ENCODE data around the gene MAZ.

MAZ gene

GRCh38 chr16:29852654-29853053 is 46.3 kb downstream of the MAZ start:
- no peak overlapping the region for H3K27ac ChIP-seq (ENCODE audit: low read depth, low read length)
- no peak overlapping the region for H3K4me3 ChIP-seq (ENCODE audit: low read depth in 1 of 2, low read length in 2 of 2)
- no peak overlapping the region for H3K9ac ChIP-seq (ENCODE audit: low read length)
- no peaks in the 10 kb centered on the region for H3K27me3 ChIP-seq (ENCODE audit: control insufficient read depth in 1 of 2, insufficient read depth in 2 of 2, low read length in 2 of 2)
- H3K36me3 ChIP-seq (ENCODE audit: insufficient read depth, low read length): peaks cover 2% of the 10 kb centered on the region
- no peaks in the 10 kb centered on the region for H3K9me3 ChIP-seq (ENCODE audit: low read length)
- H3K4me1 ChIP-seq (ENCODE audit: insufficient read depth, low read length): no peaks in the 10 kb centered on the region

DNA sequence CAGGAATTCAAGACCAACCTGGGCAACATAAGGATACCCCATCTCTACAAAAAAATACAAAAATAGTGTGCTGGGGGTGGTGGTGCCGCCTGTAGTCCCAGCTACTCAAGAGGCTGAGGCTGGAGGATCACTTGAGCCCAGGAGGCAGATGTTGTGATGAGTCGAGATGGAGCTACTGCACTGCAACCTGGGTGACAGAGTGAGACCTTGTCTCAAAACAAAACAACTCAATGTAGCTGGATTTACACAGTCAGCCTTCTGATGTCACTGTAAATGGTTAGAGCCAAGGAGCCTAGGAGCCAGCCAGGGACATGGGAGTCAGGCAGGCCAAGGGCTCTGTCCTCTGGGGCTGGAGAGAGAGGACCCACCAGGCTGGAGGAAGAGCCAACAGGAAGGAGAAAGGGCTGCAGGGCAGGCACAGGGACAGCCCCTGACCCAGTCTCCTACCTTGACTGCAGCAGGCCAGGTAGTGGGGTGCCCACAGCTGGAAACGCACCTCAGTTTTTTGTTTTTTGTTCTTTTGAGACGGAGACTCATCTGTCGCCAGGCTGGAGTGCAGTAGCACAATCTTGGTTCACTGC is 48.3 kb downstream of the MAZ start:
- Histone ChIP-seq H3K9ac (ENCODE audit: low read length) (no peak overlapping the region), H3K27me3 (ENCODE audit: control insufficient read depth in 1 of 2, insufficient read depth in 2 of 2, low read length in 2 of 2) (no peaks in the 10 kb centered on the region), H3K4me1 (ENCODE audit: insufficient read depth, low read length) (no peaks in the 10 kb centered on the region), H3K27ac (ENCODE audit: low read depth, low read length) (no peak overlapping the region), H3K4me3 (ENCODE audit: low read depth in 1 of 2, low read length in 2 of 2) (no peak overlapping the region), H3K9me3 (ENCODE audit: low read length) (no peaks in the 10 kb centered on the region), H3K36me3 (ENCODE audit: insufficient read depth, low read length) (peaks cover 16% of the 10 kb centered on the region)

- no peak overlapping the region for H3K27ac ChIP-seq (ENCODE audit: low read depth, low read length)
- H3K4me1 ChIP-seq (ENCODE audit: insufficient read depth, low read length): peaks cover 17% of the 10 kb centered on the region
- H3K27me3 ChIP-seq (ENCODE audit: control insufficient read depth in 1 of 2, insufficient read depth in 2 of 2, low read length in 2 of 2): no peaks in the 10 kb centered on the region
- peaks cover 31% of the 10 kb centered on the region for H3K36me3 ChIP-seq (ENCODE audit: insufficient read depth, low read length)
- no peak overlapping the region for H3K4me3 ChIP-seq (ENCODE audit: low read depth in 1 of 2, low read length in 2 of 2)
- H3K9ac ChIP-seq (ENCODE audit: low read length): no peak overlapping the region
- no peaks in the 10 kb centered on the region for H3K9me3 ChIP-seq (ENCODE audit: low read length)
Measured at GRCh38 chr16:29857133-29857760, 50.9 kb downstream of the MAZ start.

DNA sequence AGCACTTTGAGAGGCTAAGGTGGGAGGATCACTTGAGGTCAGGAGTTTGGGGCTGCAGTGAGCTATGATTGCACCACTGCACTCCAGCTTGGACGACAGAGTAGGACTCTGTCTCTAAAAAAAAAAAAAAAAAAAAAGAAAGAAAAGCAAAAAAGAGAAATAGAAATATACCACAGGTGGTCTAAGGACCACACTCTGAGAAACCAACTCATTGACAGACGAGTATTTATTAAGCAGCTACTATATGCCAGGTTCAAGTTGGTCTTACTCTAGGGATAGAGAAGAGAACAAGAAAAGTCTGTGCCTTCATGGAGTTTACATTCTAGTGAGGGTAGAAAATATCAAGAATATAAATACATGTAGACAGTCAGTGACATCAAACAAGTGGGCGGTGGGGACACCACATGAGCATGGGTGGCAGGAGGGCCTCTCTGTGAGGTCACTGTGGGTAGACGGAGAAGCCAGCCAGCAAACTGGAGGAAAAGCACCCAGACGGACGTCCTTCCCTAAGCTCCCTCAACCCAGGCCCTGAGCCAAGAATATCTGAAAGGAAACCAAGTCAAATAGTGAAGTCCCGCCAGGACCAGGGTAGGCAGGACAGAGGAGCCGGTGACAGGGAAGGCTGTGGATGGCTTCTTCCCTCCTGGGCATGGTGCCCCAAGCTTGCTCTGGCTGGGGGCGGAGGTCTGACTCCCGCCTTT is 52.0 kb downstream of the MAZ start:
- Histone ChIP-seq H3K9me3 (ENCODE audit: low read length) (no peaks in the 10 kb centered on the region), H3K4me3 (ENCODE audit: low read depth in 1 of 2, low read length in 2 of 2) (no peak overlapping the region), H3K36me3 (ENCODE audit: insufficient read depth, low read length) (peaks cover 31% of the 10 kb centered on the region), H3K4me1 (ENCODE audit: insufficient read depth, low read length) (peaks cover 18% of the 10 kb centered on the region), H3K9ac (ENCODE audit: low read length) (no peak overlapping the region), H3K27ac (ENCODE audit: low read depth, low read length) (no peak overlapping the region), H3K27me3 (ENCODE audit: control insufficient read depth in 1 of 2, insufficient read depth in 2 of 2, low read length in 2 of 2) (no peaks in the 10 kb centered on the region)

DNA sequence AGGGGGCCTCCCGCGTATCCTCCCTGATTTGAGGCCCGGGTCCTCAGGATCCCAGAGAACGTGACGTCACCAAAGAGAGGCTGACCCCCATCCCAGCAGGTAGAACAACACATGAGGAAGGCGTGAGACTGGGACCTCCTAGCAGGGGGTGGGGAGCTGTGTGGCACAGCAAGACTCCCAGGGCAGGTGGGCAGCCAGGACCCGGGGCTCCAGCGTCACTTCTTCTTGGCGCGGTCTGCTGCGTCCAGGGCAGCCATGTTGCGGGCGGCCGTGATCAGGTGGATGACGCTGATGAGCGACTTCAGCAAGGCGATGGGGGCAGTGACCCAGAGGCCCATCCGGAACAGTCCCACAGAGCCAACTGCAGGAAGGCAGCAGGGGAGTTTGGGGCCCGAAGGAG is 52.6 kb downstream of the MAZ start:
- H3K27me3 ChIP-seq (ENCODE audit: control insufficient read depth in 1 of 2, insufficient read depth in 2 of 2, low read length in 2 of 2): no peaks in the 10 kb centered on the region
- no peaks in the 10 kb centered on the region for H3K9me3 ChIP-seq (ENCODE audit: low read length)
- H3K36me3 ChIP-seq (ENCODE audit: insufficient read depth, low read length): peaks cover 31% of the 10 kb centered on the region
- H3K4me1 ChIP-seq (ENCODE audit: insufficient read depth, low read length): peaks cover 18% of the 10 kb centered on the region
- H3K27ac ChIP-seq (ENCODE audit: low read depth, low read length): no peak overlapping the region
- H3K4me3 ChIP-seq (ENCODE audit: low read depth in 1 of 2, low read length in 2 of 2): no peak overlapping the region
- no peak overlapping the region for H3K9ac ChIP-seq (ENCODE audit: low read length)

GRCh38 chr16:29860218-29860617 is 53.9 kb downstream of the MAZ start:
- no peaks in the 10 kb centered on the region for H3K27me3 ChIP-seq (ENCODE audit: control insufficient read depth in 1 of 2, insufficient read depth in 2 of 2, low read length in 2 of 2)
- H3K36me3 ChIP-seq (ENCODE audit: insufficient read depth, low read length): peaks cover 31% of the 10 kb centered on the region
- H3K27ac ChIP-seq (ENCODE audit: low read depth, low read length): no peak overlapping the region
- no peak overlapping the region for H3K4me3 ChIP-seq (ENCODE audit: low read depth in 1 of 2, low read length in 2 of 2)
- H3K9ac ChIP-seq (ENCODE audit: low read length): no peak overlapping the region
- no peaks in the 10 kb centered on the region for H3K9me3 ChIP-seq (ENCODE audit: low read length)
- H3K4me1 ChIP-seq (ENCODE audit: insufficient read depth, low read length): peaks cover 18% of the 10 kb centered on the region
